ENCODE data around the gene L1CAM.

L1CAM gene

GRCh38 chrX:153875391-153876111 lies 10.4 kb downstream of the L1CAM start:
- peak; percentile 68 for DNase-seq

GRCh38 chrX:153874366-153875125 lies 11.4 kb downstream of the L1CAM start:
- DNase-seq, result no peak

- no peak for DNase-seq
Observed at GRCh38 chrX:153874085-153874365, 11.9 kb downstream of the L1CAM start.

- DNase-seq, result no peak
Observed at GRCh38 chrX:153873282-153874084, 12.5 kb downstream of the L1CAM start.

- no peak for DNase-seq
Observed at GRCh38 chrX:153871946-153872878, 13.8 kb downstream of the L1CAM start.

- no peak for DNase-seq
Observed at GRCh38 chrX:153871451-153871850, 14.5 kb downstream of the L1CAM start.

- DNase-seq, result no peak
Observed at GRCh38 chrX:153870791-153871360, 15.1 kb downstream of the L1CAM start.

- DNase-seq, result no peak
Observed at GRCh38 chrX:153870288-153870690, 15.7 kb downstream of the L1CAM start.

- DNase-seq, result no peak
Observed at GRCh38 chrX:153869473-153870287, 16.3 kb downstream of the L1CAM start.

- DNase-seq, result no peak
Observed at GRCh38 chrX:153868576-153869472, 17.1 kb downstream of the L1CAM start.

- DNase-seq, result no peak
Observed at GRCh38 chrX:153867671-153868070, 18.3 kb downstream of the L1CAM start.

GRCh38 chrX:153867139-153867538 lies 18.8 kb downstream of the L1CAM start:
- DNase-seq, result no peak

GRCh38 chrX:153866302-153867019 lies 19.5 kb downstream of the L1CAM start:
- DNase-seq, result no peak

- no peak for DNase-seq
Observed at GRCh38 chrX:153865685-153866084, 20.3 kb downstream of the L1CAM start.

- DNase-seq, result no peak
Observed at GRCh38 chrX:153865321-153865580, 20.7 kb downstream of the L1CAM start.

GRCh38 chrX:153864561-153865320 lies 21.2 kb downstream of the L1CAM start:
- no peak for DNase-seq

GRCh38 chrX:153864101-153864500 lies 21.9 kb downstream of the L1CAM start:
- DNase-seq, result no peak

- no peak for DNase-seq
Observed at GRCh38 chrX:153863251-153863991, 22.6 kb downstream of the L1CAM start.
